IMR-90 (cell line): ENCODE results near the gene ADGRV1.

Source experiments
- BHLHE40 ChIP-seq: fragments of 150-350 bp; IDR thresholded peaks from 2 replicates; pipeline ENCODE4 v1.6.1; 2016; ENCODE audit warnings: mild to moderate bottlenecking, low read depth, low read length
- CEBPB ChIP-seq: IDR thresholded peaks from 2 replicates; pipeline ENCODE4 v1.6.1; 2012; ENCODE audit warnings: low read depth, low read length, improper control_type of control experiment
- FOS ChIP-seq: fragments of 150-350 bp; IDR thresholded peaks from 2 replicates; pipeline ENCODE4 v1.6.1; 2016; ENCODE audit warnings: low read depth, low read length
- MAFK ChIP-seq: IDR thresholded peaks from 2 replicates; pipeline ENCODE4 v1.6.1; 2012; ENCODE audit warnings: low read depth, low read length, improper control_type of control experiment
- MAZ ChIP-seq: IDR thresholded peaks from 2 replicates; pipeline ENCODE4 v1.6.1; 2012; ENCODE audit warnings: low read depth, mild to moderate bottlenecking, low read length, improper control_type of control experiment, moderate library complexity, borderline replicate concordance
- MXI1 ChIP-seq: IDR thresholded peaks from 2 replicates; pipeline ENCODE4 v1.6.1; 2012; ENCODE audit warnings: low read depth, mild to moderate bottlenecking, low read length, moderate library complexity, borderline replicate concordance
- NFE2L2 ChIP-seq: fragments of 150-350 bp; IDR thresholded peaks from 2 replicates; pipeline ENCODE4 v1.6.1; 2016; ENCODE audit warnings: low read depth, mild to moderate bottlenecking, low read length
- POLR2A ChIP-seq: IDR thresholded peaks from 2 replicates; pipeline ENCODE4 v1.6.1; 2012; ENCODE audit warnings: mild to moderate bottlenecking, low read depth, low read length
- RAD21 ChIP-seq: IDR thresholded peaks from 2 replicates; pipeline ENCODE4 v1.6.1; 2012; ENCODE audit warnings: low read length, improper control_type of control experiment
- RCOR1 ChIP-seq: IDR thresholded peaks from 2 replicates; pipeline ENCODE4 v1.6.1; 2012; ENCODE audit warnings: mild to moderate bottlenecking, low read length, improper control_type of control experiment; ENCODE audit not compliant: insufficient replicate concordance
- RFX5 ChIP-seq: IDR thresholded peaks from 2 replicates; pipeline ENCODE4 v1.8.0; 2012; ENCODE audit warnings: low read depth, mild to moderate bottlenecking, low read length, moderate library complexity
- SMC3 ChIP-seq: fragments of 150-350 bp; IDR thresholded peaks from 2 replicates; pipeline ENCODE4 v1.6.1; 2016; ENCODE audit warnings: low read depth, mild to moderate bottlenecking, antibody characterized with exemption, low read length, moderate library complexity
- TF ChIP-seq, protein P1 (sequence below): conservative IDR thresholded peaks from 2 replicates; pipeline ENCODE4 v1.5.1; 2012; ENCODE audit warnings: mild to moderate bottlenecking, low read depth, low read length, improper control_type of control experiment
- TF ChIP-seq, protein P2 (sequence below): fragments of 150-350 bp; IDR thresholded peaks from 2 replicates; pipeline ENCODE4 v1.6.1; 2017; ENCODE audit warnings: mild to moderate bottlenecking, antibody characterized with exemption, low read length, low read depth

DNA sequence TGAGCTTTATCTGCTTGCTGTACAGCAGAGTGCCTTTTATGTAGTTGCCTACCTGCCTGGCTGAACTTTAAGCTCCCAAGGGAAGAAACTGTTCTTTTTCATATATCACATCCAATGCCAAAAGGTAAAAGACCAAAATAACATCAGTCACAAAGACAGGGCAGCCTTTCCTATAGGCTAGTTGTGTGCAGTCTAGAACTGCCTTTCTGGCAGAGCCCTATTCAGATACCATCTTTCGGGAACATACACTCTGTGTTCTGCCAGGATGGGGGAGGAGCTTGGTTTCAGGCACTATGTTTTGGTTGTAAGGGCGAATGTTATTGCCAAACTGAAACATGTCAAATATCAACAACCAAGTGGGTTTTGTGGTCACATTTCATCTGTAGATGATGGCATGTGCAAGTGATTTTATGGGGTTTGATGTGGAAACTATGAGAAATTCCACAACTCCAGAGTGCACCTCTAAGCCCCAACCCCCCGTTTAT is 314.5 kb downstream of the ADGRV1 start:
- TF ChIP-seq, protein P1, sequence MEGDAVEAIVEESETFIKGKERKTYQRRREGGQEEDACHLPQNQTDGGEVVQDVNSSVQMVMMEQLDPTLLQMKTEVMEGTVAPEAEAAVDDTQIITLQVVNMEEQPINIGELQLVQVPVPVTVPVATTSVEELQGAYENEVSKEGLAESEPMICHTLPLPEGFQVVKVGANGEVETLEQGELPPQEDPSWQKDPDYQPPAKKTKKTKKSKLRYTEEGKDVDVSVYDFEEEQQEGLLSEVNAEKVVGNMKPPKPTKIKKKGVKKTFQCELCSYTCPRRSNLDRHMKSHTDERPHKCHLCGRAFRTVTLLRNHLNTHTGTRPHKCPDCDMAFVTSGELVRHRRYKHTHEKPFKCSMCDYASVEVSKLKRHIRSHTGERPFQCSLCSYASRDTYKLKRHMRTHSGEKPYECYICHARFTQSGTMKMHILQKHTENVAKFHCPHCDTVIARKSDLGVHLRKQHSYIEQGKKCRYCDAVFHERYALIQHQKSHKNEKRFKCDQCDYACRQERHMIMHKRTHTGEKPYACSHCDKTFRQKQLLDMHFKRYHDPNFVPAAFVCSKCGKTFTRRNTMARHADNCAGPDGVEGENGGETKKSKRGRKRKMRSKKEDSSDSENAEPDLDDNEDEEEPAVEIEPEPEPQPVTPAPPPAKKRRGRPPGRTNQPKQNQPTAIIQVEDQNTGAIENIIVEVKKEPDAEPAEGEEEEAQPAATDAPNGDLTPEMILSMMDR = no peak
- TF ChIP-seq POLR2A (no peak), CEBPB (no peak), RFX5 (no peak), MAFK (no peak), MAZ (no peak), MXI1 (no peak), SMC3 (no peak), BHLHE40 (no peak), FOS (no peak), RCOR1 (no peak), RAD21 (no peak), NFE2L2 (no peak)
- TF ChIP-seq, protein P2, sequence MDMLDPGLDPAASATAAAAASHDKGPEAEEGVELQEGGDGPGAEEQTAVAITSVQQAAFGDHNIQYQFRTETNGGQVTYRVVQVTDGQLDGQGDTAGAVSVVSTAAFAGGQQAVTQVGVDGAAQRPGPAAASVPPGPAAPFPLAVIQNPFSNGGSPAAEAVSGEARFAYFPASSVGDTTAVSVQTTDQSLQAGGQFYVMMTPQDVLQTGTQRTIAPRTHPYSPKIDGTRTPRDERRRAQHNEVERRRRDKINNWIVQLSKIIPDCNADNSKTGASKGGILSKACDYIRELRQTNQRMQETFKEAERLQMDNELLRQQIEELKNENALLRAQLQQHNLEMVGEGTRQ = no peak
